T-helper 1 cell (primary cell): ENCODE measurements around the gene HMOX2.

Experiments
- DNase-seq, 5 donors: peaks; one replicate each; pipeline ENCODE4 v3.0.0-alpha.2; 2012 to 2020
- total RNA-seq, 4 donors: gene quantifications; one replicate each; lab custom pipeline; 2026; lab: John Stamatoyannopoulos, UW

Gene HMOX2, protein sequence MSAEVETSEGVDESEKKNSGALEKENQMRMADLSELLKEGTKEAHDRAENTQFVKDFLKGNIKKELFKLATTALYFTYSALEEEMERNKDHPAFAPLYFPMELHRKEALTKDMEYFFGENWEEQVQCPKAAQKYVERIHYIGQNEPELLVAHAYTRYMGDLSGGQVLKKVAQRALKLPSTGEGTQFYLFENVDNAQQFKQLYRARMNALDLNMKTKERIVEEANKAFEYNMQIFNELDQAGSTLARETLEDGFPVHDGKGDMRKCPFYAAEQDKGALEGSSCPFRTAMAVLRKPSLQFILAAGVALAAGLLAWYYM
- total RNA-seq: 43.7 to 62.1 (median 51.1) reads per million in 4 donors

DNA sequence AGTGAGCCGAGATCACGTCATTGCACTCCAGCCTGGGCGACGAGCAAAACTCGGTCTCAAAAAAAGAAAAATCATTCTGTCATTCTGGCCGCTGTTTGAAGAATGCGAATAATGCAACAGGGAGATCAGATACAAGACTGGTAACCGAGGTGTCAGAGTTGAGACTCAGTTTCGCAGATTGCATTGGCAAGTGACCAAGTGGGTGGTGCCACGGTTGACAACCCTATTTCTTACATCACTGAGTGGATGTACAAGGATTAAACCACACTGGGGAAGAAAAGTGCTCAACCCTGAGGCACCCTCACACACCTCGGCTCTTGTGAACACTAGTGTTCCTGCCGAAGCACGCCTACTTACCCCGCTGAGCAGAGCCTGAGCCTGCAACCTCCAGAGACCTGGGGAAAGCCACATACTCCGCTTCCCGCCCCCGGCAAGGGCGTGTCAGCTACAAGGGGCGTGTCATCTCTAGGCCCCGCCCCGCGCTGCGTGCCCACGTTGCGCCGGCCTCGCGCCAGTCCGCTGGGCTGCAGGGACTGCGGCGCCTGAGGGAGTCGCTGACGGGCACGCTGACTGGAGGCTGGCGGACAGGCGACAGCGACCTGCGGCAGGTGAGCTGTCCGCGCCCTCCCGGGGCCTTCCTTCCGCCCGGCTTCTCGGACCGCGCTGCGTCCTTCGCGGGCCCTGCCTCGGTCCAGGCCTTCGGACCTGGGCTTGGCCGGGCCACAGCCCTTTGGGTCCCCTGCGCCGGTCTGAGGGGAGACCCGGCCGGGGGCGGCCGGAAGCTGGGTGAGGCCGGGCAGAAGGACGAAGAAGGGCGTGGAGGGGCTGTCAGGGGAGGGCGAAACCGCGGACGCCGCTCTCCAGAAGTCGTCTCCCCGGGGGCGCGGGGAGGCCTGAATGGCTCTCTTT is at the start of gene HMOX2:
Gene HMOX2, plus strand, starts transcription at position 519 of the 909 bp plus-strand sequence. CDS start 29,127 bp downstream, outside the sequence.
- DNase-seq: peak; percentile 82 to 96 (median 87)

DNA sequence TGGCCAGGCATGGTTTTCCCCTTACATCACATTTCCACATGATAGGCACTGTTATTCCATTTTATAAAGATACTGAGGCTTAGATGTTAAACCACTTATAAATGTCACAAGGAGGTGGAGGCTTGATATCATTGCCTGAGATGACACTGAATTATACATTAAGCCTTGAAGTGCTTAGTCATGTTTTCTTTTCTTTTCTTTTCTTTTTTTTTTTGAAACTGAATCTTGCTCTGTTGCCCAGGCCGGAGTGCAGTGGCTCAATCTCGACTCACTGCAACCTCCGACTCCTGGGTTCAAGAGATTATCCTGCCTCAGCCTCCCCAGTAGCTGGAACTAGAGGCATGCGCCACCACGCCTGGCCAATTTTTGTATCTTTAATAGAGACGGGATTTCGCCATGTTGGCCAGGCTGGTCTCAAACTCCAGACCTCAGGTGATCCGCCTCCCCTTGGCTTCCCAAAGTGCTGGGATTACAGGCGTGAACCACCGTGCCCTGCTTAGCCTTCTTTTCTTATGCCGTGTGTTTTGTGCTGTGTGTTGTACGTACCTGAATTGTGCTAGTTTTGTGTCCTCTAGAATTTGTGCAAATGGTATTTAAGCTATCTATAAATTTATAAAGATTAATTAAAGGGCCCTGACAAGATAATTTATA is 49.4 kb upstream of the HMOX2 start:
- no peak for DNase-seq

DNA sequence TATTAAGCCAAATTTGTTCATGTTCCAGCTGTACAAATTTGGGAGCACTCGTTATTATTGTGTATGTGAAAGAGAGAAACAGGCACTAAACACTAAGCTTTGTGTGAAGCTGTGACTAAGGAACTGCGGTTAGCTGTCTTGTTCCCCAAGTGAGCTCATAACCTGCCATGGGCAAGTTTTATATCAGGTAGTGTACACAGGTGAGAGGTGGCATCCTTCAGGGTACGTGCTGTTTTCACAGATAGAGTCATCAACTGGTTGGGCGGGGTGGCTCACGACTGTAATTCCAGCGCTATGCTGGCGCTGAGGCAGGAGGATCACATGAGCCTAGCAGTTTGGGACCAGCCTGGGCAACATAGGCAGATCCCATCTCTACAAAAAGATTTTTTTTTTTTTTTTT is 47.7 kb upstream of the HMOX2 start:
- DNase-seq: no peak

DNA sequence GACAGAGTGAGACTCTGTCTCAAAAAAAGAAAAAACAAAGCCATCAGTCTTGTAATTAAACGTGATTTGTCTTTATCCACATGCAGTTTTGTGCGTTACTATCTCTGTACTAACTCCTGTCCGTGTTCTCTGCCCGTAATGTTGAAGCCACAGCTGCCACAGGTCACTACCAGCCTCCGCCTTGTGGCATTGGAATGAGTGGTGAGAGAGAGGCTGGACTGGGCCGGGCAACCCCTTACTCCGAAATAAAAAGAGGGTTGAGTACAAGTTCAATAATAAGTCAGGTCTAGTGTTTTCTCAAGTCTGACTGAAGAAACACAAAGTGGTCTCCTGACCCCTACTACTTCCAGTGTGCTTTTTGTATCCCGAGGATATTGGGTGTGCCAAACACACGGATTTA is 45.2 kb upstream of the HMOX2 start:
- no peak for DNase-seq

DNA sequence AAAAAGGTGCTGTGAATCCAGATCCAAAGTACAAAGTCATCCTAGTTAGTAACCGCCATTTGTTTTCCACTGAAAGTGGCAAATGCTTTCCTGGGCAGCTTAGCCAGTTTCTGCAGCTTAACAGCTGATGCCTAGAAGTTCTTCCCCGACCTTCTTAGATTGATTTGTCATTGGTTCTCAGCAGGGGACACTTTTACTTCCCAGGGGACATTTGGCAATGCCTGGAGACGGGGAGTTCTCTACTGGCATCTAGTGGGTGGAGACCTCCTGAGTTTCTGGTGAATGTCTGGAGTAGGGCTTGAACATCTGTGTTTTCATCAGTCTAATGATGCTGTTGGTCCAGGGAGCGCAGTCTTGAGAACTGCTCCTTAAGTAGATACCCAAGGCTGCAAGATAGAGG is 43.0 kb upstream of the HMOX2 start:
- DNase-seq: no peak

DNA sequence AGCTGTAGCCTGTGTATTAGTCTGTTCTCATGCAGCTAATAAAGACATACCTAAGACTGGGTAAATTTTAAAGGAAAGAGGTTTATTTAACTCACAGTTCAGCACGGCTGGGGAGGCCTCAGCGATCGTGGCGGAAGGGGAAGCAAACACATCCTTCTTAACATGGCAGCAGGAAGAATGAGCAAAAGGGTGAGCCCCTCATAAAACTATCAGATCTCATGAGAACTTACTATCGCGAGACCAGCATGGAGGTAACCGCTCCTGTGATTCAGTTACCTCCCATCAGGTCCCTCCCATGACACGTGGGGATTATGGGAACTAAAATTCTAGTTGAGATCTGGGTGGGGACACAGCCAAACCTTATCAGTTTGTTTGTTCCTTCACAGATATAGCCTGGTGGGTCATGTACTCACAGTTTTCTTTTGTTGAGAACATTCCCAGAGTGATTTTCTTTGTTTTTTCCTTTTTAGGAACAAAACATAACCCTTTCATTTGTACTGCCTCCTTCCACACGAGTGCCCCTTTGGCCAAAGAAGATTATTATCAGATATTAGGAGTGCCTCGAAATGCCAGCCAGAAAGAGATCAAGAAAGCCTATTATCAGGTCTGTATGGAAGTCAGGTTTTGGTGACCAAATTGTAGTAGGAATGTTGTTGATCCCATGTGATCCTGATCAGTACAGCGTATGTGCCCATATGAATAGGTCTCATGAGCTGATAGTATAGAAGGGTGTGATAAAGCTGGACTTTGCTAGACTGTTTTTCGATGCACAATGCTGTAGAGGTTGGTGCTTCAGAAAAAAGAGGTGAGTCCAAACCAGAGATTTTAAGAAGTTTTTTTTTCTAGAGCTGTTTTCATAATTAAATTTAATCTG is 42.0 kb upstream of the HMOX2 start:
- no peak for DNase-seq

DNA sequence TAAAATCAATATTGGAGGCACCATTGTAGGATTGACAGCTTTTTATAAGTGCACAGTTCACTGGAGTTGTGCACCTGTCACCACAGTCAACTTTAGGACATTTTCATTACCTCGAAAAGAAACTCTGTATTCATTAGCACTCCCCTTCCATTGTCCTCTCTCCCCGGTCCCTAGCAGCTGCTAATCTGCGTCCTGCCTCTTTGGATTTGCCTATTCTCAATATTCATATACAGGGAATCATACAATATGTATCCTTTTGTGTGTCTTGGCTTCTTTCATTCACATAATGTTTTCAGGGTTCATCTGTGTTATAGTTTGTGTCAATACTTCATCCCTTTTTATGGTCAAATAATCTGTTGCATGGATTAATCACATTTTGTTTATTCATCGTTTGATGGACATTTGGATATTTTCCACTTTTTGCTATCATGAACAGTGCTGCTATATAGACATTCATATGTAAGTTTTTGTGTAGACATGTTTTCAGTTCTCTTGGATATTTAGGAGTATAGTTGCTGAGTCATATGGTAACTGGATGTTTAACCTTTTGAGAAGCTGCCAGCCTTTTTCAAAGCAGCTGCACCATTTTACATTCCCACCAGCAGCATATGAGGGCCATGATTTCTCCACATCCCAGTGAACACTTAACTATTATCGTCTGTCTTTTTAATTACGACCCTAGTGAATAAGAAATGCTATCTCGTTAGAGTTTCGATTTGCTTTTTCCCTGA is 40.7 kb upstream of the HMOX2 start:
- DNase-seq: no peak

DNA sequence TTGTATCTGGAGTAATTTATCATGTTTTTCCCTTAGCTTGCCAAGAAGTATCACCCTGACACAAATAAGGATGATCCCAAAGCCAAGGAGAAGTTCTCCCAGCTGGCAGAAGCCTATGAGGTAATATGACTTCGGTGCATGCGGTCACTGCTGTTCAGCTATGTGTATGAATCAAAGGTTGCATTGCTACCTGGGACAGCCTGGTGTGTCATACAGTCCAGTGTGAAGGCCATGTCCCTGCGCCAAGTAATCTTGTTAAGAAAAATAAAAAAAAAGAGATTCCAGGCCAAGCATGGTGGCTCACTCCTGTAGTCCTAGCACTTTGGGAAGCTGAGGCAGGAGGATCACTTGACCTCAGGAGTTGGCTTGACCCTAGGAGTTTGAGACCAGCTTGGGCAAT is 38.8 kb upstream of the HMOX2 start:
- DNase-seq: no peak

DNA sequence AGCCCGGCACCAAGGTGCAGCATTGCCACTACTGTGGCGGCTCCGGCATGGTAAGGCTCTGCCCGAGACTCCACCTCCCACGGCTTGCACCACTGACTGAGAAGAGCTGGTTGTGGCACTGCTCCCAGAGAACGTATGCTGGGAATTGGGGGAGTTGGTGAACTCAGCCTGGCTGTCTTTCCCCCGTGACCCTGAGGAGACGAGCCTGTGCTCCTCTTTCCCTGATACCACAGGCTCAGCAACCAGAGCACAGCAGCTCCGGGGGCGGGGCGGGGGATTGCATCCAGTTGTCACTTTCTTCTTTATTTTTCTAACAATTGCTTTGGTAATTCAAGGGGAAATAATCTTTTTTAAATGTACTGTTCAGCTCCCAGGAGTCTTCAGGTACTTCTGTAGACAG is 33.8 kb upstream of the HMOX2 start:
- no peak for DNase-seq

DNA sequence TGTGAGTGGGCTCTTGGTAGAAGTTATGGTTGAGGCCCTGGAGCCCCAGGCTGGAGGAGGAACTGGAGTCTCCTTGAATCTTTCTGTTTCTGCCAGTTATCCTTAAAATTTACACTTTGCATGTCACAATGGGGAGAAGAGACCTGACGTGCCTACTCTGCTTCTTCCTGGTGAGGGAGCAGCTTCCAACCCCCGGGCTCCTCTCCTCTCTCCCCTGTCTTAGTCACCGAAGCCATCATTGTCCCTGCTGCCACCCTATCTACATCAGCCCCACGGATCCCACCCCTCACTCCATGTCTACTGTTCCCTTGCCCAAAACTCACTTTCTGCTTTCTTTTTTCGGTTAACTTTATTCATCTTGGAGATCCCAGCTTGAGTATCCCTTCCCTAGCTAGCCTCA is 32.9 kb upstream of the HMOX2 start:
- DNase-seq: no peak

DNA sequence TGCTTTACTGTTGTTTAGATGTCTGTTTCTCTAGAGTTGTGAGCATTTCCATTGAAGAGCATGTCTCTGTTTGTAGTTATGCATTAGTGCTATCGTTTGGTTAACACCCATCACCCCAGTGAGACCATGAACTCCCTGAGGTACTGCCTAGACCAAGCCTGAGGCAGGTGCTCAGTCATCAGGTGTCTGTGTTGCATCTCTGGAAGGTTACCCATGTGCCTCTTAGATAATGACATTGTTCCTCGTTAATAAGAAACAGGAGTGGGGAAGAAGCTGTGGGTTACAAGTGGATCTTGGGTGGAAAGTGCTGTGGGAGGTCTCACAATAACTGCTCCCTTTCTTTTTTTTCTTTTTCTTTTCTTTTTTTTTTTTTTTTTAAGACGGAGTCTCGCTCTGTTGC is 32.2 kb upstream of the HMOX2 start:
- DNase-seq: no peak

DNA sequence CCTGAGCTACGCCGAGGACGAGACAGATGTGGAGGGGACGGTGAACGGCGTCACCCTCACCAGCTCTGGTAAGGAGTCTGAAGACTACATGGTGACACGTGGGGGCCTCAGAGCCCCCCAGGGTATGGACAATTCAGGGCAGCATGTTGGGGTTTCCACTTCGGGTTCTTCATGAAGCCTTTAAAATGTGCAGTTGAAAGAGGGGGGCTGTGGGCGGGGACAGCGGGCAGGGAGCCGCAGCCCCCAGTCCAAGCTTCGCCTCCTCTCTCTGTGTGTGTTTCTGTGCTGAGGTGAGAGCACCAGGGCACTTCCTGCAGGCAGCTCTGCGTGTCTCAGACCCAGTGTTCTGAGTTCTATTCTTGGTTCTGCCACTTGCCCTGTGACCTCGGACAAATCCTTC is 25.8 kb upstream of the HMOX2 start:
- no peak for DNase-seq

DNA sequence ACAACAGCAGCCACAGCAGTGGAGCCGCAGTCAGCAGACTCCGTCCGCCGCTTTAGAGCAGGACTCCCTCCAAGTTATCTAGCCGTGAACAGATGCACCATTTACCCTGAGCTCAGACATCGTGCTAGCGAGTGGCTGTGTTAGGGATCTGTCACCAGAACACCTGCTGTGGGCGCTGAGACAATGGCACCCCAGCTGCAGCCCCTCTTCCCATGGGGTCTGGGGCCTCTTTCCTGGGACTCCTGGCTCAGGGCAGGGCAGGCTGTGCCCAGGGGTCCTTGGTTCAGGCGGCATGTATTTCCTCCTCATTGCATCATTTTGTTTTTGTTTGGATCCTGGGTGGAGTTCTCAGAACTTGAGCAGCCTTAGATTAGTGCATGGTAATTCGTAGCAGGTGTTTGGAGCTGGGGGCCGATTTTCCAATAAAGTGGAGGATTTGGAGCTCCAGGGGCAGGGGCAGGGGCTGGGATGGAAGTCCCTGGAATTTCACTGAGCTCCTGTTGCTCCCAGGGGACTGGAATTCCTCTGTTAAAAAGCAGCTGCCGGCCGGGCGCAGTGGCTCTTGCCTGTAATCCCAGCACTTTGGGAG is 25.2 kb upstream of the HMOX2 start:
- no peak for DNase-seq

DNA sequence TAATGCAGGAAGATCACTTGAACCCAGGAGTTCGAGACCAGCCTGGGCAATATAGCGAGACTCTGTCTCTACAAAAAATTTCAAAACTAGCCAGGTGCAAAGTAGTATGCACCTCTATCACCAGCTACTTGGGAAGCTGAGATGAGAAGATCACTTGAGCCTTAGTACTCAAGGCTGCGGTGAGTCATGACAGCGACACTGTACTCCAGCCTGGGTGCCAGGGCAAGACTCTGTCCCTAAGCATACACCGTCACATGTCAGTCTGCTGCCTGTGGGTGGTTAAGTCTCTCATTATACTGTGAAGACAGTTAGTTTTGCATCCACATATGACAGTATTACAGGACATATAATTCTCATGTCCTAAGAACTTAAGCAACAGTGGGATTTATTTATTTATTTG is 23.5 kb upstream of the HMOX2 start:
- DNase-seq: no peak

DNA sequence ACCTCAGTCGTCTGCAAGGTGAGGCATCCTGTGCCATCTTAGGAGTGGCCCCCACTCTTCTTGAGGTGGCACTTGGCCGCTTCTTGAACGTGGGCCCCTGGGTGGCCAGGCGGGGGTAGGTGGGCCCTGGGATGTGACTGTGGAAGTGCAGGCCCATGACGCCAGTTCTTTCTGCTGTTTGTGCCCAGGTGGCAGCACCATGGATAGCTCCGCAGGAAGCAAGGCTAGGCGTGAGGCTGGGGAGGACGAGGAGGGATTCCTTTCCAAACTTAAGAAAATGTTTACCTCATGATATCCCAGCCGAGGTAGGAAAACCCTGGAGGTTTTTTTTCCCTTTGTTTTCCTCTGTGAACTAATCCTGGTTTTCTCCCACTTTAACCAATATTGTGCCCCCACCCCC is 21.6 kb upstream of the HMOX2 start:
- no peak for DNase-seq

DNA sequence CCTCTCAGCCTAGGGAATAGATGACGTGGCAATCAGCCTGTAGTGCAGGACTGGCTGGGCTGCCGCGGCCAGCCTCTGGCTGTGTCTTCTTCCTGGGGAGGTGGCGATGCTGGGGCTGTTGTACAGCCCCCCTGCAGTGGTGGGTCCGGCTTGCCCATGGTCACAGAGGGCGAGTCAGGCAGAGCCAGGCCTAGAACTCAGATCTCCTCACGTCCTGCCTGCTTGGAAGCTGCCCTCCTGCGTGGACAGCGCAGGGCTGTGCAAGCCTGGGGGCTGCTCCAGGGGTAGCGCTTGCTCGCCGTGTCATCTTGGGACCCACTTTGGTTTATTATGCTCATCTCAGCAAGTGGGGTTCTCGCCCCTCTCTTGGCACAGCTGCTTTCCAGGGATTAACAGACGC is 21.1 kb upstream of the HMOX2 start:
- no peak for DNase-seq

DNA sequence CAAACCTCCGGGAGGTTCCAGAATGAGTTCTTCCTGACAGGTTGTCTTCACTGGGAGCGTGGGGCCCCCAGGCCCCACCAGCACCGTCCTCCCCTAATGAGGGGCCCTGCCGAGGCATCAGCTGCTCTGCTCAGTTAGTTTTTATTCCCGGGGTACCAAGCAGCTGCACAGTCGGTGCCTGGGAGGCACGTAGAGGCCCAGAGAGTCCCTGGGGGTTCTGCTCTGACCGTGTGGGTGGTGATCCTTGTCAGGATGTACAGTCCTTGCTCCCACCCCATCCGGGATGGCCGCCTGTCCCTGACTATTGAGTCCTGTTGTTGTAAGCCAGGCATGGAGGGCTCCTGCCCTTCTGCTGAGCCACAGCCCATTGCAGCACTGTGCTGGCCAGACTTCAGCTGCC is 20.2 kb upstream of the HMOX2 start:
- no peak for DNase-seq

DNA sequence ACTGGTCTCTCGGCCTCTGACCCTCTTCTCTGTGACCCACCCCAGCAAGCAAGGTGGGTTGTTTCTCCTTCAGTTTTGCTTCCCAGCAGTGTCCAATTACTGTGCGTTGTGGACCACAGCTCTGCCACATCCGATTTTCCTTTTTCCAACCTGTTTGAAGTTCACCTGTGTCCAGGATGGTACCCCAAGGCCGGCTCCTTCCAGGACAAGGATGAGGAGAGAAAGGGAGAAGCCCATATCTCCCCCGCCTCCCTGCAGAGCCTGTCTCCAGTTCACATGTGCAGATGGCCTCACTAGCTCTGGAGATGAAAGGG is 15.3 kb upstream of the HMOX2 start:
- no peak for DNase-seq

DNA sequence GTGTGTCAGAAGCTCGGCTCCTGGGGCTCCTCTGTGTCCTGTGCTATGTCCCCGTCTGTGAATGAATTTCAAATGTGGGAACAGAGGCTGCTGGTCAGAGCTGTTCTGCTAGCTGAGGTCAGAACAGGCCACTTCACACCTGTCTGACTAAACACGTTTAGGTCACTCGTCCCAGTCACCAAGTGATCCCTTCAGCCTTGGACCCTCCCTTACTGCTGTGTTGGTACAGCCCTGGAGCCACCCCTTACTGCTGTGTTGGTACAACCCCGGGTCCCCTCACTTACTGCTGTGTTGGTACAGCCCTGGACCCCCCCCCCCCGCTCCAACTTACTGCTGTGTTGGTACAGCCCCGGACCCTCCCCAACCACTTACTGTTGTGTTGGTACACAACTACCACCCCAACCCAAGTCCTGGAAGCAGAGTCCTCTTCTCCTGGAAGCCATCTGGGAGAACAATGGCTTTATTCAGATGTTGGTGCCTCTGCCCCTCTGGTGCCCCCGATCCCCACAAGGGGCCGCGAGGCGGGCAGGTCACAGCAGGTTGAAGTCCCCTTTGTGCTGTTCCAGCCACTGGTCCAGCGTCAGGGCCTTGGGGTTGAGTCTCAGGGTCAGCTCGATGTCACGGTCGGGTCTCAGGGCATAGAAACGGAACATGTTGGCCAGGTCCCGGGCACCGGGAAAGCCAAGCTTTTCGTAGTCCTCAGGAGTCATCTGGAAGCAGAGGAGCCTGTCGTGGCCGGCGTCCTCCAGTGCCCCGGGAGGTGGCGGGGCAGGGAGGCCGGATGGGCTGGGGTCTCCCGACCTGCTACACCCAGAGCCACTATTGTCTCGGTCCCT is 14.7 kb upstream of the HMOX2 start:
- no peak for DNase-seq

DNA sequence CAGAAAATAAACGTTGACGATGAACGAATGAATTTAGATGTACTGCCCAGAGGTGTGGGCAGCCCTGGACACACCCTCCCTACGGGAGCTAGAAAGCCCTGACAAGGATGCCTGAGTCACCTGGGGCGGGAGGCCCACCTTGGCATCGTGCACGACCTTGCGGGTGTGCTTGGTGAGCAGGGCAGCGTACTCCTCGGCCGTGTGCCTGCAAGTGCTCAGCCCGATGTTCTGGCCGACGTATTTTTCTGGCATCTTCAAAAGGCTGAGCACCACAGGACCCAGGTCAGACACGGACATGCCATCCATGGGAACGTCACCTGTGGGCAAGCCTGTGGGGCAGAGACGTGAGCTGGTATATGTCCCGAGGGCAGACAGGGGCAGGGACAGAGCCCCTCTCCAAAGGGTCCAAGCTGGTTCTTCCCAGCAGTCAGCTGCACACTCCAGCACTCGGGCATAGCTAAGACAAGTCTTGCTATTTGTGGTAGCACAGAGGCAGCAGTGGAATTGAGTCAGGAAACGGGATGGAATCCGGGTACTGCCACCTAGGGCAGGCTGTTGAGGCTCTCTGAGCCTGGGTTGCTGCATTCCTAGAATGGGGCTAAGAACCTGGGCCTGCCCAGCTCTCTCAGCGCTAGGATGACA is 12.6 kb upstream of the HMOX2 start:
- DNase-seq: no peak
